Activated CD4-positive, alpha-beta T cell treated with anti-CD3 and anti-CD28 coated beads, Interleukin-2, amount 50 U/mL, for 48 hours (primary cell): ENCODE data around the gene FUOM.

Source experiments
- DNase-seq, 2 experiments: peaks; one replicate each; pipeline ENCODE4 v3.0.0-alpha.2; 2020

FUOM gene

GRCh38 chr10:133309720-133310398 lies 48.0 kb downstream of the FUOM start:
- DNase-seq: no peak

- DNase-seq: peak; percentile 94 to 95
Measured at GRCh38 chr10:133309100-133309719, 48.6 kb downstream of the FUOM start.

- DNase-seq: peak; percentile 85 to 88
Measured at GRCh38 chr10:133308421-133309099, 49.3 kb downstream of the FUOM start, which contains the start of the genes TUBGCP2 and ZNF511. Gene TUBGCP2, minus strand, starts transcription at chr10:133308872. Its CDS starts 5,931 bp downstream, at chr10:133302941. Gene ZNF511, plus strand, starts transcription at chr10:133308914. Its CDS starts 30 bp downstream, at chr10:133308944.

GRCh38 chr10:133307776-133308420 lies 49.9 kb downstream of the FUOM start:
- peak; percentile 88 to 92 for DNase-seq

GRCh38 chr10:133306941-133307379 lies 50.9 kb downstream of the FUOM start:
- DNase-seq: no peak

GRCh38 chr10:133306097-133306476 lies 51.7 kb downstream of the FUOM start:
- no peak for DNase-seq
